Trophoblast cell (in vitro differentiated cells and primary cell): ENCODE data around the gene MACROH2A1.

ENCODE experiments used
- DNase-seq, 2 donors: peaks; one replicate each; pipeline ENCODE4 v3.0.0-alpha.2; 2016
- H2AFZ ChIP-seq: 2 replicates; pipeline ENCODE4 v1.6.1; 2013; ENCODE audit warnings: low read length, moderate library complexity, mild to moderate bottlenecking; ENCODE audit not compliant: insufficient read depth, poor library complexity
- H2AK5ac ChIP-seq: 2 replicates; pipeline ENCODE4 v1.6.1; 2013; ENCODE audit warnings: mild to moderate bottlenecking, low read length
- H2BK120ac ChIP-seq: 2 replicates; pipeline ENCODE4 v1.6.1; 2013; ENCODE audit warnings: low read length, mild to moderate bottlenecking, moderate library complexity; ENCODE audit not compliant: insufficient read depth, poor library complexity
- H2BK12ac ChIP-seq: 2 replicates; pipeline ENCODE4 v1.6.1; 2013; ENCODE audit warnings: mild to moderate bottlenecking, low read length, moderate library complexity
- H2BK5ac ChIP-seq: 2 replicates; pipeline ENCODE4 v1.6.1; 2013; ENCODE audit warnings: low read length, low read depth, moderate library complexity, mild to moderate bottlenecking; ENCODE audit not compliant: poor library complexity
- H3K14ac ChIP-seq: 2 replicates; pipeline ENCODE4 v1.6.1; 2013; ENCODE audit warnings: mild to moderate bottlenecking, low read length
- H3K18ac ChIP-seq: 2 replicates; pipeline ENCODE4 v1.6.1; 2013; ENCODE audit warnings: mild to moderate bottlenecking, low read length
- H3K23ac ChIP-seq: 2 replicates; pipeline ENCODE4 v1.6.1; 2013; ENCODE audit warnings: low read length
- H3K27ac ChIP-seq: 2 replicates; pipeline ENCODE4 v1.5.1; 2013; ENCODE audit warnings: low read depth, mild to moderate bottlenecking, inconsistent platforms, low read length, moderate library complexity
- H3K27me3 ChIP-seq: 2 replicates; pipeline ENCODE4 v1.6.1; 2013; ENCODE audit warnings: inconsistent platforms, mild to moderate bottlenecking, low read length, moderate library complexity; ENCODE audit not compliant: insufficient read depth
- H3K36me3 ChIP-seq, 2 experiments: 1 replicate in 1 of 2; 2 replicates in 1 of 2; pipeline ENCODE4 v1.6.1; 2013; ENCODE audit warnings: low read length in 2 of 2, mild to moderate bottlenecking in 2 of 2, moderate library complexity in 1 of 2; ENCODE audit not compliant: insufficient read depth in 2 of 2, control insufficient read depth in 1 of 2
- H3K4ac ChIP-seq: 2 replicates; pipeline ENCODE4 v1.6.1; 2013; ENCODE audit warnings: low read depth, mild to moderate bottlenecking, low read length, moderate library complexity
- H3K4me1 ChIP-seq, 2 experiments: 1 replicate in 1 of 2; 2 replicates in 1 of 2; pipeline ENCODE4 v1.6.1; 2013; ENCODE audit warnings: low read length in 2 of 2, mild to moderate bottlenecking in 2 of 2, moderate library complexity in 1 of 2; ENCODE audit not compliant: insufficient read depth in 2 of 2, control insufficient read depth in 1 of 2
- H3K4me2 ChIP-seq: 2 replicates; pipeline ENCODE4 v1.6.1; 2013; ENCODE audit warnings: inconsistent platforms, mild to moderate bottlenecking, low read length, moderate library complexity
- H3K4me3 ChIP-seq: 2 replicates; pipeline ENCODE4 v1.5.1; 2013; ENCODE audit warnings: mild to moderate bottlenecking, low read depth, low read length, inconsistent platforms
- H3K79me1 ChIP-seq: one replicate; pipeline ENCODE4 v1.6.1; 2013; ENCODE audit warnings: low read length
- H3K79me2 ChIP-seq: 2 replicates; pipeline ENCODE4 v1.6.1; 2013; ENCODE audit warnings: low read length, mild to moderate bottlenecking; ENCODE audit not compliant: control insufficient read depth, insufficient read depth, poor library complexity
- H3K9ac ChIP-seq: 2 replicates; pipeline ENCODE4 v1.6.1; 2013; ENCODE audit warnings: mild to moderate bottlenecking, low read length
- H3K9me3 ChIP-seq: 2 replicates; pipeline ENCODE4 v1.6.1; 2013; ENCODE audit warnings: low read depth, mild to moderate bottlenecking, control low read depth, inconsistent platforms, low read length; ENCODE audit not compliant: insufficient read depth
- H4K12ac ChIP-seq: 2 replicates; pipeline ENCODE4 v1.6.1; 2013; ENCODE audit warnings: low read depth, mild to moderate bottlenecking, low read length, moderate library complexity
- H4K8ac ChIP-seq: 2 replicates; pipeline ENCODE4 v1.6.1; 2013; ENCODE audit warnings: low read depth, mild to moderate bottlenecking, low read length, moderate library complexity
- H4K91ac ChIP-seq: one replicate; pipeline ENCODE4 v1.6.1; 2013; ENCODE audit warnings: low read depth, mild to moderate bottlenecking, low read length, moderate library complexity
- WGBS: extraction: QIAGEN DNeasy Blood & Tissue Kit; methylation state at CpG from one replicate; pipeline ENCODE4 v1.1.7; 2013; ENCODE audit warnings: missing lambda C conversion rate; ENCODE audit not compliant: insufficient read length, insufficient coverage; ENCODE audit errors: extremely low coverage; 5-methylcytosine and 5-hydroxymethylcytosine counted together

Gene MACROH2A1

DNA sequence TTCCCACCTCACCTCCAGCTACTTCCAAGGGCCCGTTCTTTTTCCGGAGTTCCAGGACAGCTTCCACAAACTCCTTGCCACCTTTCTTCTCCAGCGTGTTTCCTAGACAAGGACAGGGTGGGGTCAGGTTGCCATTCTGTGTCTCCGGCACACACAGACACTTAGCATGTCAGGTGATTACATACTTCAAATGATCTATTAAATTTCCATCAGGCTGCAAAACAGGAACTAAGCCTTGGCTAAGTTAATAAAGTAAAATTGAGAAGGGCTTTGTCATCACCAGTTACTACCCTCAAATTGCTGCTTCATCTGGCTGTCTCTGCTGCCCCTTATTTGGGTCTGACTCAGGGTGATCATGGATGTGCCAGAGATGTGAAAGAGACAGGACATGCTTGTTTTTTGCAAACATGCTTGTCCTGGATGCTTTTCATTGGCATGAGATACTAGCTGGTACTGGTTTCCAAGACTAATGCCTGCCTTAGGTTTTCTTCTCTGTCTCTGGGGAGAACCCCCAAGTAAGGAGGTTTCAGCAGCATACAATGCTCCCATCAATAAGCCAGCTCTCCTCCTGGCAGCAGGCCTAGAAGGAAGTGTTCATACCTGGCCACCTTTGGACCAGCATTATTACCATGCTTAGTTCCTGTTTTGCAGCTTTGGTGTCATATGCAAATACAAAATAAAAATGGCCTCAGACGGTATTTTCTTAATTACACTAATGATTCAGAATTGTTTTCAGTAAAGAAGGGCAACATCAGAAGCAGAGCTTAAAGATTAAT is 52.9 kb downstream of the MACROH2A1 start:
- Histone ChIP-seq H4K12ac (no peak overlapping the region), H3K79me1 (peaks cover 2% of the 10 kb centered on the region), H3K4me3 (no peak overlapping the region), H3K18ac (no peak overlapping the region), H2AFZ (no peak overlapping the region), H4K8ac (no peak overlapping the region), H2BK5ac (no peak overlapping the region), H3K4ac (no peak overlapping the region), H3K9me3 (no peaks in the 10 kb centered on the region), H2BK12ac (no peak overlapping the region), H3K36me3 (peaks cover 40 to 57% of the 10 kb centered on the region in 2 experiments), H2AK5ac (no peak overlapping the region), H3K23ac (no peak overlapping the region), H3K27ac (no peak overlapping the region), H3K79me2 (no peaks in the 10 kb centered on the region), H2BK120ac (no peak overlapping the region), H3K9ac (no peak overlapping the region), H4K91ac (no peak overlapping the region), H3K4me2 (no peak overlapping the region), H3K14ac (no peak overlapping the region), H3K27me3 (no peaks in the 10 kb centered on the region), H3K4me1 (peaks cover 0 to 11% of the 10 kb centered on the region in 2 experiments)
- DNase-seq = no peak
- no CpG with 5 or more reads among the region's 5 CpGs for WGBS

GRCh38 chr5:135344349-135344748 is 54.7 kb downstream of the MACROH2A1 start:
- no peak overlapping the region for H3K9ac ChIP-seq
- no peak overlapping the region for H2BK5ac ChIP-seq
- no peak overlapping the region for H3K18ac ChIP-seq
- peaks cover 44 to 61% of the 10 kb centered on the region in 2 experiments for H3K36me3 ChIP-seq
- H3K4me2 ChIP-seq = no peak overlapping the region
- no peak overlapping the region for H3K4me3 ChIP-seq
- H3K23ac ChIP-seq = no peak overlapping the region
- no CpG with 5 or more reads among the region's 3 CpGs for WGBS
- no peak overlapping the region for H3K14ac ChIP-seq
- no peaks in the 10 kb centered on the region for H3K27me3 ChIP-seq
- peaks cover 0 to 11% of the 10 kb centered on the region in 2 experiments for H3K4me1 ChIP-seq
- no peak for DNase-seq
- no peak overlapping the region for H4K91ac ChIP-seq
- peaks cover 2% of the 10 kb centered on the region for H3K79me1 ChIP-seq
- no peak overlapping the region for H2BK12ac ChIP-seq
- H4K12ac ChIP-seq = no peak overlapping the region
- no peak overlapping the region for H2AK5ac ChIP-seq
- no peak overlapping the region for H3K4ac ChIP-seq
- no peak overlapping the region for H4K8ac ChIP-seq
- no peak overlapping the region for H3K27ac ChIP-seq
- H3K9me3 ChIP-seq = no peaks in the 10 kb centered on the region
- no peak overlapping the region for H2AFZ ChIP-seq
- H3K79me2 ChIP-seq = no peaks in the 10 kb centered on the region
- H2BK120ac ChIP-seq = no peak overlapping the region

GRCh38 chr5:135343413-135343812 is 55.6 kb downstream of the MACROH2A1 start:
- no peaks in the 10 kb centered on the region for H3K27me3 ChIP-seq
- DNase-seq = no peak
- no peak overlapping the region for H2BK120ac ChIP-seq
- H3K9ac ChIP-seq = no peak overlapping the region
- no peaks in the 10 kb centered on the region for H3K79me2 ChIP-seq
- WGBS = no CpG with 5 or more reads among the region's 10 CpGs
- no peak overlapping the region for H3K4me3 ChIP-seq
- no peak overlapping the region for H4K8ac ChIP-seq
- H3K23ac ChIP-seq = no peak overlapping the region
- H3K4me2 ChIP-seq = no peak overlapping the region
- H4K91ac ChIP-seq = no peak overlapping the region
- H3K9me3 ChIP-seq = no peaks in the 10 kb centered on the region
- peaks cover 47 to 67% of the 10 kb centered on the region in 2 experiments for H3K36me3 ChIP-seq
- no peak overlapping the region for H4K12ac ChIP-seq
- H2BK12ac ChIP-seq = no peak overlapping the region
- H2BK5ac ChIP-seq = no peak overlapping the region
- no peak overlapping the region for H3K18ac ChIP-seq
- no peak overlapping the region for H3K4ac ChIP-seq
- H2AK5ac ChIP-seq = no peak overlapping the region
- peaks cover 0 to 6% of the 10 kb centered on the region in 2 experiments for H3K4me1 ChIP-seq
- no peak overlapping the region for H3K14ac ChIP-seq
- H3K79me1 ChIP-seq = peaks cover 2% of the 10 kb centered on the region
- no peak overlapping the region for H3K27ac ChIP-seq
- H2AFZ ChIP-seq = no peak overlapping the region

GRCh38 chr5:135342551-135342875 is 56.5 kb downstream of the MACROH2A1 start:
- Histone ChIP-seq H3K23ac (no peak overlapping the region), H3K27ac (no peak overlapping the region), H2AK5ac (no peak overlapping the region), H2BK12ac (no peak overlapping the region), H3K4me2 (no peak overlapping the region), H4K8ac (no peak overlapping the region), H3K27me3 (no peaks in the 10 kb centered on the region), H3K14ac (no peak overlapping the region), H3K4me3 (no peak overlapping the region), H3K36me3 (peaks cover 56 to 76% of the 10 kb centered on the region in 2 experiments), H4K12ac (no peak overlapping the region), H3K9me3 (no peaks in the 10 kb centered on the region), H3K79me1 (peaks cover 2% of the 10 kb centered on the region), H4K91ac (no peak overlapping the region), H2BK120ac (no peak overlapping the region), H2AFZ (no peak overlapping the region), H3K4me1 (peaks cover 0 to 5% of the 10 kb centered on the region in 2 experiments), H2BK5ac (no peak overlapping the region), H3K9ac (no peak overlapping the region), H3K79me2 (no peaks in the 10 kb centered on the region), H3K4ac (no peak overlapping the region), H3K18ac (no peak overlapping the region)
- no peak for DNase-seq
- WGBS = no CpG with 5 or more reads among the region's 4 CpGs
